GM18858 (cell line): Measurements from ENCODE around the gene SCYL3.
"Not testable (repeated sequence)": the region's sequence is repeated elsewhere in the genome, so short reads cannot be mapped to it uniquely, and the experiment has no call there.

Experiments used
- ATAC-seq: cut with Tn5 transposase; IDR thresholded peaks from one replicate; pipeline ENCODE4 v1.9.1; 2021; ENCODE audit not compliant: unreplicated experiment

The SCYL3 gene

GRCh38 chr1:169873582-169874199, 20.0 kb downstream of the SCYL3 start:
- no peak for ATAC-seq

DNA sequence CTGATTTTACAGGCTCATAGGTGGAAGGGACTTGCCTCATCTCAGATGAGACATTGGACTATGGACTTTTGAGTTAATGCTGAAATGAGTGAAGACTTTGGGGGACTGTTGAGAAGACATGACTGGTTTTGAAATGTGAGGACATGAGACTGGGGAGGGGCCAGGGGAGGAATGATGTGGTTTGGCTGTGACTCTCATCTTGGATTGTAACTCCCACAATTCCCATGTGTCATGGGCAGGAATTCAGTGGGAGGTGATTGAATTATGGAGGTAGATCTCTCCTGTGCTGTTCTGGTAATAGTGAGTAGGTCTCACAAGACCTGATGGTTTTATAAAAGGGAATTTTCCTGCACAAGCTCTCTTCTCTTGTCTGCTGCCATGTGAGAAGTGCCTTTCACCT, 20.8 kb downstream of the SCYL3 start:
- no peak for ATAC-seq

- ATAC-seq, result not testable (repeated sequence)
These were observed 21.7 kb downstream of the SCYL3 start for GRCh38 chr1:169871988-169872387.

GRCh38 chr1:169869426-169869825, 24.3 kb downstream of the SCYL3 start:
- no peak for ATAC-seq

- no peak for ATAC-seq
These were observed 24.7 kb downstream of the SCYL3 start for GRCh38 chr1:169868978-169869377.

GRCh38 chr1:169867012-169867675, 26.6 kb downstream of the SCYL3 start:
- no peak for ATAC-seq

DNA sequence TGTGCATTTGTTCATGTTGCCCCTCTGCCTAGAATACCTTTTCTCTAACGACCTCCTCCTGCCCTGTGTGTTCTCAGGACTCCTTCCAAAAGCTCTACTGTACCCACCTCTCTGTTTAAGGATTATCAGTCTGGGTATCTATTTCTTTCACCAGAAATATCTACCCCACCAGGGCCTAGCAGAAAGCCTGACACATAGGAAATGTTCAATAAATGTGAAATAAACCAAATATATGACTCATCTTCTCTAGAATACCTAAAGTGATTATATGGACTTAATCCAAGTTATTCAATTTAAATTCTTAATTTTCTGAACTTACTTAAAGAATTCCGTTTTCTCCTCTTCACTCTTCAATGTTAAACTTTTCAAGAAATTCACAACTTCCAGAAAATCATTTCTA, 27.1 kb downstream of the SCYL3 start:
- no peak for ATAC-seq

GRCh38 chr1:169864531-169864930, 29.2 kb downstream of the SCYL3 start:
- not testable (repeated sequence) for ATAC-seq

DNA sequence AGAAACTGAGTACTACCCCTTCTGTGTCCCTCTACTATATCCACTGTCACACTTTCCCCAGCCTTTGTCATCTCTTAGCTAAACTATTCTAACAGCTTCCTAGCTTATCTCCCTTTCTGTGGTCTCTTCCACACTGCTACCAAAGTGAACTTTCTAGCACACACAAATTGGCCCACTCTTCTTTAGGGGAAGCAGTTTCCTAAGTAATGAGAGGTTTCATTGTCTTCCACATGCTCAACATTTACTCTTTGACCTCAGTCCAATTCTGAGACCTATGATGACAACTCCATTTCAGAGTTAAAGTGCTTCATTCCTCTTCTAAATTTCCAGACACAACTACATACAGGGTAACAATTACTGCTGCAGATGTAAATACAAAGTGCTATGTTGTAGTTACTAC, 32.9 kb downstream of the SCYL3 start:
- no peak for ATAC-seq

- ATAC-seq, result peak; percentile 54
These were observed 33.5 kb downstream of the SCYL3 start for GRCh38 chr1:169860187-169860586.

GRCh38 chr1:169859001-169859400, 34.7 kb downstream of the SCYL3 start:
- ATAC-seq, result no peak

- ATAC-seq, result no peak
These were observed 35.2 kb downstream of the SCYL3 start for GRCh38 chr1:169858467-169858866.

DNA sequence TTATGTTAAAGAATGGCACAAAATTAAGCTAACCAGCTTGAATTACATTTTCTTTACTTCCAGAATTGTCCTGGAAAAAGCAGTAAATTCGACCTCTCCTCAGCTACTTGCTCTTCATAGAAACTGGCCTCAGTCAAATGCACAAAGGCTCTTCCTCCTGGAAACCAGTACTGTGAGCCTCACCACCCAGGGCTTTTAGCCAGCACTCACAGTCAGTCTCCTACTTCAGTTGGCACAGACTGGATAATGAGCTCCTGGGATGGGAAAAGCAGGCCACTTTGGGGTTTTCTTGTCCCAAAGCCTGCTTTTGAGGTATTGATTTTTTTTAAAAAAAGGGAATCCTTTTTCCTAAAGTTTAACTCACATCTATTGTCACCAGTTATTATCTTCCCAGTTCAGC, 40.4 kb downstream of the SCYL3 start:
- no peak for ATAC-seq

- ATAC-seq, result no peak
These were observed 44.2 kb downstream of the SCYL3 start for GRCh38 chr1:169849346-169850022.

DNA sequence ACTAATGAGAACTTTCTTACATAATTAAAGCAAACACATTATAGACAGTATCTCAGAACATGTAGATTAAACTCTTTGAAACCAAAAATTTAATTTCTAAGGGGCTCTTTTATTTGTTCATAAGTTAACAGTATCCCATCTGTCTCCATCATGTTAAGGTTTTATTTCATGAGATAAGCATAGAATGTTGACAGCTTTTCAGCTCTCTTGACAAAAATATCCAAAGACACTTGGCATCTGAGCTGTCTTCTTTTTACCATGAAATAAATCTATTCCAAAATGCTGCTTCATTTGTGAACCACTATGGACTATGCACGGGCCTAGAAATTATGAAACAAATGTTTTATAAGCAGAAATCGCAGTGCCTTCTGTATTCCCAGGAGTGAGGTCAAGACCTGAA, 45.2 kb downstream of the SCYL3 start:
- ATAC-seq, result no peak

DNA sequence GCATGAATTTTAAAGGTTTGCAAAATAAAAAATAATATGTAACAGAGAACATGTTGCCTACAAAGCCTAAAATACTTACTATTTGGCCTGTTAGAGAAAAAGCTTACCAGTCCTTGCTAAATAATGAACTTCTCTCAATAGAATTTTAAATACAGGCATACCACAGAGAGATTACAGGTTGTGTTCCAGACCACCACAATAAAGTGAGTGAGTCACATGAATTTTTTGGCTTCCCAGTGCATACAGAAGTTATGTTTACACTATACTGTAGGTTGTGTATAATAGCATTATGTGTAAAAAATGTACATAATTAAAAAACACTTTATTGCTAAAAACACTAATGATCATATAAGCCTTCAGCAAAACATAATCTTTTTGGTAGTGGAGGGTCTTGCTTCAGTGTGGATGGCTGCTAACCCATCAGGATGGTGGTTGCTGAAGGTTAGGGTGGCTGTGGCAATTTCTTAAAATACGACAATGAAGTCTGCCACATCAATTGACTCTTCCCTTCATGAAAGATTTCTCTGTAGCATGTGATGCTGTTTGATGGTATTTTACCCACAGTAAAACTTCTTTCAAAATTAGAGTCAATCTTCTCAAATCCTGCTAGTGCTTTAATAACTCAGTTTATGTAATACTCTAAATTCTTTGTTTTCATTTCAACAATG, 48.6 kb downstream of the SCYL3 start:
- no peak for ATAC-seq

DNA sequence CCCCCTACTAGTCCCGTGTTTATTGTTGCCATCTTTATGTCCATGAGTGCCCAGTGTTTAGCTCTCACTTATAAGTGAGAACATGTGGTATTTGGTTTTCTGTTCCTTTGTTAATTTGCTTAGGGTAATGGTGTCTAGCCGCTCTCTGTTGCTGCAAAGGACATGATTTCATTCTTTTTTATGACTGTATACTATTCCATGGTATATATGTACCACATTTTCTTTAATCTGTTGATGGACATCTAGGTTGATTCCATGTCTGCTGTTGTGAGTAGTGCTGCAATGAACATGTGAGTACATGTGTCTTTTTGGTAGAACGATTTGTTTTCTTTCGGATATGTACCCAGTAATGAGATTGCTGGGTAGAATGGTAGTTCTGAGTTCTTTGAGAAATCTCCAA, 54.8 kb downstream of the SCYL3 start:
- ATAC-seq, result no peak

GRCh38 chr1:169836198-169836597, 57.5 kb downstream of the SCYL3 start:
- ATAC-seq, result no peak

- ATAC-seq, result no peak
These were observed 58.0 kb downstream of the SCYL3 start for GRCh38 chr1:169835647-169836046.

GRCh38 chr1:169834869-169835268, 58.8 kb downstream of the SCYL3 start:
- ATAC-seq, result no peak

DNA sequence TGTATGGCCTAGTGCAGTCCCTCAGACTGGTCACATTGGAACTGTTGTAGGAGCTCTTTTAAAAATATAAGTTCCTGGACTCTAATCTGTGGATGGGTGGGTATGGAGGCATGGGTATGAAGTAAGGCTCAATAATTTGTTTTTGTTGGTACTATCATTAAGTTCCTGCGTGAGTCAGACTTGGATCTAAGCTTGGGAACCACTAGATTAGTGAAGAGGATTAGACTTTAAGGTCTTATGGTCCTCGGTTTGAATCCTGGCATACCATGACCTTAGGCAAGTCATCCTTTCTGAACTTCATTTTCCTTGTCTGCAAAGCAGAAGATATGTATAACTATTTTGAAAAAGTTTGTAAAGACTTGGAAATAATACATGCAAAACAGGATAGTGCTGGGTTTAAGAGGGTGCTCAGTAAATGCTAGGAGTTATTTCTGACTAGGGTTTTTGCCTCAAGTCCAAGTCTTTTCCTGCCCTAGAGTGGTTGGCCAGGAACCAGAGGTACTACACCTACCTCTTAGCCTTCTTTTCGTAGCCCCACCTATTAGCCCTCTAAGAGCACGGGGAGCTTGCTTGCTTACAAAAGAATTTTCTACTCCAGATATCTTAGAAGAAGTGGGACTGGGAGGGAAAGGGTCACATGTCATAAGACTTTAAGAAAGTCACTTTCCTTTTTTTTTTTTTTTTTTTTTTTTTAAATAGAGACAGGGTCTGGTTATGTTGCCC, 60.4 kb downstream of the SCYL3 start:
- ATAC-seq, result no peak
